Upper lobe of left lung (tissue), 4 donors: ENCODE data around the gene FHOD1.

Experiments
- EP300 ChIP-seq, 4 donors: sonication (generic); formaldehyde crosslinking; IDR thresholded peaks; one replicate each; pipeline ENCODE4 v1.5.1; 2017; ENCODE audit warnings: antibody characterized with exemption in 4 of 4, control low read depth in 2 of 4
- POLR2A ChIP-seq, 4 donors: fragments of 450-650 bp; IDR thresholded peaks; one replicate each; pipeline ENCODE4 v1.5.1; 2016 to 2017; ENCODE audit warnings: antibody characterized with exemption in 4 of 4, mild to moderate bottlenecking in 2 of 4
- POLR2AphosphoS5 ChIP-seq, 2 donors: sonication (generic); formaldehyde crosslinking; IDR thresholded peaks; one replicate each; pipeline ENCODE4 v1.5.1; 2017; ENCODE audit warnings: antibody characterized with exemption in 2 of 2
- TF ChIP-seq, protein P1 (sequence below), 6 experiments: fragments of 450-650 bp in 4 of 6; fragments of 200-600 bp in 2 of 6; sonication (generic) in 2 of 6; IDR thresholded peaks; one replicate each; pipeline ENCODE4 v1.5.1; 2016 to 2019; ENCODE audit warnings: antibody characterized with exemption in 6 of 6

DNA sequence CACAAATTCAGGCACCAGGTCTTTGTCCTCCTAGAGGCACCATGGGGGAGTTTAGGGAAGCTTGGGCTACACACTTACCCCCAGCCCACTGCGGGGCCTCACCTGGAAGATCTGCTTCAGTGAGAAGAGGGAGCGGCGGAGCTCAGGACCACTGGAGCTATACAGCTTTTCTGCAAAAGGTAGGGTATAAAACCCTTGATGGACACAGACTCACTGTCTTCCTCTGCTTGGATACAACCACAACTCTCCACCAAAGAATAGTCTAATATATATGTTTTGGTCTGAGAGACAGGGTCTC lies 9.1 kb downstream of the FHOD1 start:
- TF ChIP-seq POLR2AphosphoS5 (IDR thresholded peaks at IDR 0.05) (no peak), POLR2A (IDR thresholded peaks at IDR 0.05) (no peak), EP300 (IDR thresholded peaks at IDR 0.05) (no peak)
- TF ChIP-seq, protein P1, sequence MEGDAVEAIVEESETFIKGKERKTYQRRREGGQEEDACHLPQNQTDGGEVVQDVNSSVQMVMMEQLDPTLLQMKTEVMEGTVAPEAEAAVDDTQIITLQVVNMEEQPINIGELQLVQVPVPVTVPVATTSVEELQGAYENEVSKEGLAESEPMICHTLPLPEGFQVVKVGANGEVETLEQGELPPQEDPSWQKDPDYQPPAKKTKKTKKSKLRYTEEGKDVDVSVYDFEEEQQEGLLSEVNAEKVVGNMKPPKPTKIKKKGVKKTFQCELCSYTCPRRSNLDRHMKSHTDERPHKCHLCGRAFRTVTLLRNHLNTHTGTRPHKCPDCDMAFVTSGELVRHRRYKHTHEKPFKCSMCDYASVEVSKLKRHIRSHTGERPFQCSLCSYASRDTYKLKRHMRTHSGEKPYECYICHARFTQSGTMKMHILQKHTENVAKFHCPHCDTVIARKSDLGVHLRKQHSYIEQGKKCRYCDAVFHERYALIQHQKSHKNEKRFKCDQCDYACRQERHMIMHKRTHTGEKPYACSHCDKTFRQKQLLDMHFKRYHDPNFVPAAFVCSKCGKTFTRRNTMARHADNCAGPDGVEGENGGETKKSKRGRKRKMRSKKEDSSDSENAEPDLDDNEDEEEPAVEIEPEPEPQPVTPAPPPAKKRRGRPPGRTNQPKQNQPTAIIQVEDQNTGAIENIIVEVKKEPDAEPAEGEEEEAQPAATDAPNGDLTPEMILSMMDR (IDR thresholded peaks at IDR 0.05), result no peak
